Astrocyte (in vitro differentiated cells and primary cell): Measurements from ENCODE around the gene C5orf34.
"Not testable (repeated sequence)": the region's sequence is repeated elsewhere in the genome, so short reads cannot be mapped to it uniquely, and the experiment has no call there.

ENCODE experiments used
- CTCF ChIP-seq: IDR thresholded peaks from 2 replicates; pipeline ENCODE4 v1.5.1; 2011; ENCODE audit warnings: low read depth, mild to moderate bottlenecking, inconsistent platforms, low read length, moderate library complexity; ENCODE audit not compliant: insufficient read depth
- EZH2 ChIP-seq: IDR thresholded peaks from 2 replicates; pipeline ENCODE4 v1.6.1; 2012; ENCODE audit warnings: mild to moderate bottlenecking, low read length, inconsistent platforms; ENCODE audit not compliant: insufficient read depth

- not testable (repeated sequence) for TF ChIP-seq CTCF, EZH2
Observed at GRCh38 chr5:43549272-43549671, 34.3 kb upstream of the C5orf34 start.
